H1 (cell line): Measurements from ENCODE around the gene RCBTB2. TPM values are rescaled to one million over a fixed set of nuclear protein-coding genes. Genes with fewer than 3 reads are reported as not detected.

Source experiments
- CBX8 ChIP-seq: fragments of 300-800, 300-1000 bp; sonication (generic); IDR thresholded peaks from 2 replicates; pipeline ENCODE4 v1.7.1; 2016; ENCODE audit warnings: low read depth, low read length, borderline replicate concordance
- CREB1 ChIP-seq: IDR thresholded peaks from 2 replicates; pipeline ENCODE4 v1.6.1; 2012; ENCODE audit warnings: inconsistent platforms
- KDM4A ChIP-seq: IDR thresholded peaks from one replicate; pipeline ENCODE4 v1.7.1; 2012; ENCODE audit warnings: low read depth, mild to moderate bottlenecking, moderate library complexity, low read length, inconsistent platforms; ENCODE audit not compliant: severe bottlenecking
- RNF2 ChIP-seq: fragments of 200-900, 300-1000 bp; sonication (generic); IDR thresholded peaks from 2 replicates; pipeline ENCODE4 v1.7.1; 2016; ENCODE audit warnings: borderline replicate concordance, low read depth, mild to moderate bottlenecking, antibody characterized with exemption, low read length; ENCODE audit not compliant: poor library complexity, severe bottlenecking; ENCODE audit errors: missing control alignments
- RXRA ChIP-seq: IDR thresholded peaks from 2 replicates; pipeline ENCODE4 v1.6.1; 2011; ENCODE audit warnings: low read depth, mild to moderate bottlenecking, low read length, moderate library complexity; ENCODE audit not compliant: insufficient read depth
- SRF ChIP-seq: IDR thresholded peaks from 2 replicates; pipeline ENCODE4 v1.6.1; 2011; ENCODE audit warnings: mild to moderate bottlenecking, low read depth, low read length, moderate library complexity
- TAF1 ChIP-seq: IDR thresholded peaks from 2 replicates; pipeline ENCODE4 v1.6.1; 2011; ENCODE audit warnings: mild to moderate bottlenecking, low read depth, low read length
- polyA plus RNA-seq, 7 experiments: library from polyadenylated mRNA; depleted of rRNA in 3 of 7; stranded (reverse) in 5 of 7; unstranded in 2 of 7; fragments of >200 nt in 5 of 7; fragments of 200-250 nt in 2 of 7; gene quantifications; 1 replicate in 5 of 7; 2 replicates in 1 of 7; 4 replicates in 1 of 7; pipeline versions ENCODE4 v1.2.1 to v1.2.3, GENCODE V29; 2011 to 2013; ENCODE audit warnings: missing spikeins in 2 of 7, mixed read lengths in 2 of 7
- total RNA-seq: library from RNA; stranded (reverse); fragmentation: NEBNext Ultra II Directional; extraction: Animal tissue kit (Norgen Biotek cat#: 25700); gene quantifications from 2 replicates; pipeline ENCODE4 v1.2.1, GENCODE V29; 2021

The RCBTB2 gene
- total and polyA plus RNA-seq, 2 of the 8 experiments (the other 6 are each of a cell fraction or from before 2014, with no cell fraction given): 5.2 to 8.4 TPM

GRCh38 chr13:48491423-48492095, 41.3 kb downstream of the RCBTB2 start (continued):
- no peak for TF ChIP-seq TAF1
- TF ChIP-seq RXRA: no peak
- no peak for TF ChIP-seq CBX8
- TF ChIP-seq CREB1: no peak
- no peak for TF ChIP-seq KDM4A
- TF ChIP-seq SRF: no peak
- TF ChIP-seq RNF2: no peak
